ENCODE measurements around the gene ZNF737. TPM values are rescaled to one million over a fixed set of nuclear protein-coding genes. Genes with fewer than 3 reads are reported as not detected.

ZNF737 gene
- total RNA-seq, 2 experiments from 2014 or later = 11.0 to 11.7 TPM

DNA sequence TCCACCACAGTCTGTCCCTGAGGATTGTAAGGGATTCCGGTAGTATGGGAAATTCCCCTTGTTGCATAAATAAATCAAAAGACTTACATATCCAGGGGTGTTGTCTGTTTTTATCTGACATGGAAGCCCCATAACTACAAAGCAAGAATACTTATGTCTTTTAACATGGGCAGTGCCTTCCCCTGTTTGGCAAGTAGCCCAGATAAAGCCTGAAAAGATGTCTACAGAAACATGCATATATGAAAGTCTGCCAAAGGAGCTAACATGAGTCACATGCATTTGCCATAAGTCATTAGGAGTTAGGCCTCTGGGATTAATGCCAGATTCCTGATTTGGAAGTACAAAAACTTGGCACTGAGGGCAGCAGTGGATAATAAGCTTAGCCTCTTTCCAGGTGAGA is 62.1 kb downstream of the ZNF737 start:
- H3K36me3 Mint-ChIP-seq (ENCODE audit: low read depth) = peaks cover 20% of the 10 kb centered on the region
- intact Hi-C loops (cut with DNase I, micrococcal nuclease) = no loop called here

More for the DNA sequence above, 62.1 kb downstream of the ZNF737 start:
- CTCF ChIA-PET = no interaction called here
- no peaks in the 10 kb centered on the region for H3K27me3 Mint-ChIP-seq
- no peaks in the 10 kb centered on the region for H3K36me3 ChIP-seq (ENCODE audit: insufficient read depth, low read length)
- H3K9me3 ChIP-seq (ENCODE audit: control insufficient read depth in 1 of 2, insufficient read depth in 1 of 2, low read length in 2 of 2) = peaks cover 6 to 10% of the 10 kb centered on the region in 2 experiments
- no peak overlapping the region for H3K4me3 Mint-ChIP-seq
- H3K27me3 ChIP-seq (ENCODE audit: control insufficient read depth in 1 of 2, insufficient read depth in 2 of 2, low read length in 2 of 2) = no peaks in the 10 kb centered on the region
- H3K27ac Mint-ChIP-seq = no peak overlapping the region
- no peaks in the 10 kb centered on the region for H3K4me1 ChIP-seq (ENCODE audit: insufficient read depth, low read length)
- POLR2A ChIA-PET = interaction anchor here (0.6 kb wide), 1 partner anchor 1067 kb away, joined by 3 read pairs; no protein-coding TSS in a partner anchor
- no peaks in the 10 kb centered on the region for H3K4me1 Mint-ChIP-seq (ENCODE audit: low read depth)
- TF ChIP-seq, protein P1, sequence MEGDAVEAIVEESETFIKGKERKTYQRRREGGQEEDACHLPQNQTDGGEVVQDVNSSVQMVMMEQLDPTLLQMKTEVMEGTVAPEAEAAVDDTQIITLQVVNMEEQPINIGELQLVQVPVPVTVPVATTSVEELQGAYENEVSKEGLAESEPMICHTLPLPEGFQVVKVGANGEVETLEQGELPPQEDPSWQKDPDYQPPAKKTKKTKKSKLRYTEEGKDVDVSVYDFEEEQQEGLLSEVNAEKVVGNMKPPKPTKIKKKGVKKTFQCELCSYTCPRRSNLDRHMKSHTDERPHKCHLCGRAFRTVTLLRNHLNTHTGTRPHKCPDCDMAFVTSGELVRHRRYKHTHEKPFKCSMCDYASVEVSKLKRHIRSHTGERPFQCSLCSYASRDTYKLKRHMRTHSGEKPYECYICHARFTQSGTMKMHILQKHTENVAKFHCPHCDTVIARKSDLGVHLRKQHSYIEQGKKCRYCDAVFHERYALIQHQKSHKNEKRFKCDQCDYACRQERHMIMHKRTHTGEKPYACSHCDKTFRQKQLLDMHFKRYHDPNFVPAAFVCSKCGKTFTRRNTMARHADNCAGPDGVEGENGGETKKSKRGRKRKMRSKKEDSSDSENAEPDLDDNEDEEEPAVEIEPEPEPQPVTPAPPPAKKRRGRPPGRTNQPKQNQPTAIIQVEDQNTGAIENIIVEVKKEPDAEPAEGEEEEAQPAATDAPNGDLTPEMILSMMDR (IDR thresholded peaks at IDR 0.05) = no peak
- ATAC-seq (ENCODE audit: poor library complexity) (no peak), DNase-seq (no peak)
- H3K9me3 Mint-ChIP-seq = peaks cover 26% of the 10 kb centered on the region
- H3K27ac ChIP-seq (ENCODE audit: low read depth in 1 of 2, low read length in 2 of 2) = no peak overlapping the region
- H3K4me3 ChIP-seq (ENCODE audit: low read length) = no peak overlapping the region

Other genes starting within 250 kb of the ZNF737 start
- 1 to 10 TPM; 6.7 to 6.8 TPM for gene ZNF626, start 95.8 kb upstream of the ZNF737 start, total RNA-seq
- gene ZNF66, start 210.5 kb upstream of the ZNF737 start, total RNA-seq = 1 to 10 TPM; 6.4 to 7.4 TPM

Measured in CD4-positive, alpha-beta T cell (primary cell).